Islet precursor cell (in vitro differentiated cells): ENCODE results near the gene GPR152.

Experiments
- DNase-seq: peaks from one replicate; pipeline ENCODE4 v3.0.0-alpha.2; 2018

GPR152 gene

GRCh38 chr11:67423466-67423865, 29.1 kb downstream of the GPR152 start:
- DNase-seq, result no peak

DNA sequence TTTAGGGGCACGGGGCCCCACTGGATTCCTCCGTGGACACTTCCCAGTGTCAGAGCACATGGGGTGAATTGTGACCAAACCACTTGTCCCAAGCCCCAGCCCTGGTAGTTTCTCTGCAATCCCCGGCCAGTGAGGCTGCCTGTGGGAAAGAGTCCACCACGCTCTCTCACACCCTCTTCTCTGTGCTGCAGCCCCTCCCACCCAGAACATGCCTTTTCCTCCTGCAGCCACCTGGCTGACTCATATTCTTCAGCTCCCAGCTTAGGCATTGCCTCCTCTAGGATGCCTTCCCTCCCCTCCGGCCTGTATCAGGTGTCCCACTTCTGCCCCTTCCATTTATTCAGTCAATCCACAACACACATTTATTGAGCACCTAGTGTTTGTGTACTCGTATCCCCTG, 29.6 kb downstream of the GPR152 start:
- DNase-seq, result peak; percentile 87

- no peak for DNase-seq
Observed at GRCh38 chr11:67421430-67422031, 31.0 kb downstream of the GPR152 start.

DNA sequence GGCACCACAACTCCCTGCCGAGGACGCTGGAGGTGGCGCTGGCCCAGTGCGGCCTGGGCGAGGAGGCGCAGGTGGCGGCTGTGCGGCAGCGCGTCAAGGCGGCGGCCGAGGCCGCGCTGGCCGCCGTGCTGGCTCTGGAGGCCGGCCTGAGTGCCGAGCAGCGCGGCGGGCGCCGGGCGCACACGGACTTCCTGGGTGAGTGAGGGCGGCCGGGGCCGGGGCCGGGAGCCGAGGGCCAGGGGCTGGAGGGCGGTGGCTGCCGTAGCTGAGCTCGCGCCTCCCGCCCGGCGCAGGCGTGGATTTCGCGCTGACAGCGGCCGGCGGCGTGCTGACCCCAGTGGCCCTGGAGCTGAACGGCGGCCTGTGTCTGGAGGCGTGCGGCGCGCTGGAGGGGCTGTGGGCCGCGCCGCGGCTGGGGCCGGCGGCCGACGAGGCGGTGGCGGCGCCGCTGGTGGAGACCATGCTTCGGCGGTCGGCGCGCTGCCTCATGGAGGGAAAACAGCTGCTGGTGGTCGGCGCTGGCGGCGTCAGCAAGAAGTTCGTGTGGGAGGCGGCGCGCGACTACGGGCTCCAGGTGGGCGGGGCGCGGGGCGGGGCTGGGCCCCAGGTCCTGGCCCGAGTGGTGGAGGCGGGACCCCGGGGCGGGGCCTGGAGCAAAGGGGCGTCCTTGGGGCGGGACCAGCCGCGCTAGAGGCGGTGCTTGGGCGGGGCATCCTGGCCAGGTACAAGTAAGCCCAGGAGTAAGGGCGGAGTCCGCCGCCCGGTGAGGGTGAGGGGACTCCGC, 31.7 kb downstream of the GPR152 start:
- peak; percentile 99 for DNase-seq

- no peak for DNase-seq
Observed at GRCh38 chr11:67420147-67420645, 32.3 kb downstream of the GPR152 start.

GRCh38 chr11:67419325-67420049, 33.0 kb downstream of the GPR152 start:
- no peak for DNase-seq

DNA sequence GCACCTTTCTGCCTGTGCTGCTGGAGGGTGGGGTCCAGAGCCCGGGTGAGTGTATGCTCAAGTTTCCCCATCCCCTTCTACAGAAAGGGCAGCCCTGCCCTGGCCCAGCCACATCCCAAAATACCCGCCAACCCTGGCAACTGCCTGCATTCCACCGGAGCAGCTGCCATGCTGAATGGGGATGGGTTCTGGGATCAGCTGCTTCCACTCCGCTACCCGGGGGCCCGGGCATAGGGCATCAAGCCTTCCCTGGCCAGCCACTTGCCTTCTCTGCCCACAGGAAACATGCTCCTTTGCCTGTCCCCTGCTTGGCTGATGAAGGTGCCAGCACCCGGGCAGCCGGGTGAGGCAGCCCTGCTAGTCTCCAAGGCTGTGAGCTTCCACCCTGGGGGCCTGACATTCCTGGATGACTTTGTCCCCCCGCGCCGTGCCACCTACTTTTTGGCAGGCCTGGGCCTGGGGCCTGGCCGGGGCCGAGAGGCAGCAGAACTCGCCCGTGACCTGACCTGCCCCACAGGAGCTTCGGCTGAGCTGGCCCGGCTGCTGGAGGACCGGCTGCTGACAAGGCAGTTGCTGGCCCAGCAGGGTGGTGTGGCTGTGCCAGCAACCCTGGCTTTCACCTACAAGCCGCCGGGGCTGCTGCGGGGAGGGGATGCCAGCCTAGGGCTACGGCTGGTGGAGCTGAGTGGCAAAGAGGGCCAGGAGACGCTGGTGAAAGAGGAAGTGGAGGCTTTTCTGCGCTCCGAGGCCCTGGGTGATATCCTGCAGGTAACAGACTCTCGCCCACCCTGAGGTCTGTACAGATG, 33.9 kb downstream of the GPR152 start:
- no peak for DNase-seq

DNA sequence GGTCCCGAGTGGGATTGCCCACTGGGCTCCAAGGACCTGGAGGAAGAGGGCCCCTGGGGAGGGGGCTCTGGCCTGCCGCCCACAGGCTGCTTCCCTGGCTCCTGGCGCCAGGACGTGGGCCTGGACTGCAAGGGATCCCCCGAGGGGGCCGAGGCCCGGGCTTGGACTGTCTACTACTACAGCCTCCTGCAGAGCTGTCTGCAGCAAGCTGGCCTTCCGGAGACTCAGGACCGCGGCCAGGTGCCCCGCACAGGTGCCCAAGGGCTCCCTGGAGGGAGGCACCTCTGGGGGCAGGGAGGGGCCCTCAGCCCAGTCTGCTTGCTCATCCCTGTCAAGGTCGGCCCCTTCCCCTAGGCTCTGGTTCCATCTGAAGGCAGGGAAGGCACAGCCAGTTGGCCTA, 35.1 kb downstream of the GPR152 start:
- no peak for DNase-seq

DNA sequence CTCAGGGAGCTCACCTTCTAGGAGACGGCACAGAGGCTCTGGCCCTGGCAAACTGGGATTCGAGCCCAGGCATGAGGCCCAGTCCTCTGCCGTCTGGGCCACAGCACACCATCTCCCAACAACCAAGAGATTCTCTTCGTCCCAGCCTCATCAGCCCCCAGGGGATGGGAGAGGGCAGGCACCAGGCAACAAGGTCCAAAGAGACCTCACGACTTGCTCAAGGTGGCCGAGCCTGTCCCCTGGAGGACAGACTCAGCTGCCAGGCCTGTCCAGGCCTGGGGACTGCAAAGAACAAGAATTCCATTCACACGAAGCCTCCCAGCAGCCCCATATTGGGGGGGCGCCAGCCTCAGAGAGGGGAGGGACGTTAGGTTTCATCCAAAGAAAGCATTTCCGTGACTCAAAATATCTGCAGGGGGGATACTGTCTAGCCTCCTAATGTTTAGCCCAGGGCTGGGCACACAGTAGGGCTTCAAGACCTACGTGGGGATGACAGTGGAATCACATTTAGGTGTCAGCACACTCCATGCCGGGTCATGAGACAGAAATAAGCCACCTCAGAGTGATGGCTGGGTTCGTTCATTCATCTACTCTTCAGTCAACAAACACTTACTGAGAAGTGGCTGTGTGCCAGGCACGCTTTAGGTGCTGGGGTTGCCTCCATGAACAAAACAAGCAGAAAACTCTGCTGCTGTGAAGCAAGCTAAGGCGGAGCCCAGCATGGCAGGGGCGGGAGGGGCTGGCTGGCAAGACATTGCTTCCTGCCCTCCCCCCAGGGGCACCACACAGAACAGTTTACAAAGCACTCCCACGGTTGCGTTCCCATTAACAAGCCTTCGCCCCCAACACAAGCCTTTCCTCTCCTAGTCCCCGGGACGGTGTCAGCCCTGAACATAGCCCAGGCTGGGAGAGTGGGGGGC, 35.9 kb downstream of the GPR152 start:
- no peak for DNase-seq

DNA sequence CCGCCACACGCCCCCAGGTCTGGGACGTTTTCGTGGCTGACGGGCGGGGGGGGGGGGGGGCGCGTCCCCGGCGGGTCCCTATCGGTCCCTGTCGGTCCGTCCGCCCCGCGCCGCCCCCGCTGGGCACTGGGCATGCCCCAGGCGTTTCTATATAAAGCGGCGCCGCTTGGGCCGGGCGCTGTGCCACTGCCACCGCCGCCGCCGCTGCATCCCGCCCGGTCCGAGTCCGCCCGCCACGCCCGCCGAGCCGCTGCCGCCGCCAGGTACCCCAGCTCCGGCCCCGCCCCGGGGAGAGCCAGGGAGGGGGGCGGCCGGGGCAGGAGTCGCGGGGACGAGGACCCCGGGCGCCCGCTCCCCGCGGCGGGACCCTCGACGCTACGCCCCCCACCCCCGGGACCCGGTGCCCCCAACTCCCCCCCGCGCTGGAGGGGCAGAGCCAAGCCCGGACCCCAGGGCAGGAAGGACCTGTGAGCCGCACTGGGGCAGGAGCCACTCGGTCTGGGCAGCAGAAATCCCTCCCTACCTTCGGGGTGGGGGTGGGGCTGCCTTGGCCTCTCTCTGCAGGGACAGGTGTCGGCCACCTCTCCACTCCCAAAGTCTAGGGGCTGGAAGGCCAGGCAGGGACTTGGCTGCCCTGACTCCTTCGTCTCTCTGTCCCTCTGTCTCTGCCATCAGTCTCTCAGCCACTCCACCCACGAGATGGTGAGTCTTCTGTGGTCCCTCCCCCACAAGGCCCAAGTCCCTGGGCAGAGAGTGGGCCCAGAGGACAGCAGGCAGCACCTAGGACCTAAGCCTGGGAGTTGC, 36.8 kb downstream of the GPR152 start, which contains the start of gene CARNS1:
TSS of gene CARNS1 (plus strand) at position 178 of the 804 bp plus-strand sequence. CDS start at position 700, 522 bp downstream.
- DNase-seq, result no peak

GRCh38 chr11:67413266-67413849, 39.2 kb downstream of the GPR152 start:
- no peak for DNase-seq

DNA sequence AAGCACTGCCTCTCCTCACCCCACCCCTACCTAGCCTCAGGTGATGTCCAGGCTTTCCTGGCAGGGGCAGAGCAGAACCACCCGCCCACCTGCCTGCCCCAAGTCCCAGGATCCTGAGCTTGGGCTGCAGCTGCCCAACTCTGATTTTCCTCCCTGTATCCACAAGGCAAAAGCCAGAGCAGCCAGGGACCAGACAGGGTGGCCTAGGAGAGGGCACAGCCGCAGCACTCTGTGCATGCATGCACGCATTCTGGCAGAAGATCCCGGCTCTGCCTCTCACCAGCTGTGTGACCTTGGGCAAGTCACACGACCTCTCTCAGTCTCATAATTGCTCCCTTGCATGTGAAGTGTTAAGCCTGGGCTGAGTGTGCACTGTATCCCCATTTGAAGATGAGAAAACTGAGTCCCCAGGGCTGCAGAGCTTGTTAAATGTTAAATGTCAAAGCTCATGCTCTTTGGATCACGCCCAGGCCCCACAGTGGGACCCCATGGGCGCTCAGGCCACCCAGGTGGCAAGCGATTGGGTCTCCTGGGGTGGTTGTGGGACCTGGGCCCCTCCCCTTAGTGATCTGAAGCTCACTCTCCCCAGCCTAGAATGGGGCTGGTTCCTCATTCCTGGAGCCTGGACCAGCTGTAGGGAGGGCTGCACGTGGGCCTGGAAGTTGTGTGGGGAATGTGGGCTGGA, 39.9 kb downstream of the GPR152 start:
- no peak for DNase-seq

- DNase-seq, result no peak
Observed at GRCh38 chr11:67411785-67412152, 40.8 kb downstream of the GPR152 start.

DNA sequence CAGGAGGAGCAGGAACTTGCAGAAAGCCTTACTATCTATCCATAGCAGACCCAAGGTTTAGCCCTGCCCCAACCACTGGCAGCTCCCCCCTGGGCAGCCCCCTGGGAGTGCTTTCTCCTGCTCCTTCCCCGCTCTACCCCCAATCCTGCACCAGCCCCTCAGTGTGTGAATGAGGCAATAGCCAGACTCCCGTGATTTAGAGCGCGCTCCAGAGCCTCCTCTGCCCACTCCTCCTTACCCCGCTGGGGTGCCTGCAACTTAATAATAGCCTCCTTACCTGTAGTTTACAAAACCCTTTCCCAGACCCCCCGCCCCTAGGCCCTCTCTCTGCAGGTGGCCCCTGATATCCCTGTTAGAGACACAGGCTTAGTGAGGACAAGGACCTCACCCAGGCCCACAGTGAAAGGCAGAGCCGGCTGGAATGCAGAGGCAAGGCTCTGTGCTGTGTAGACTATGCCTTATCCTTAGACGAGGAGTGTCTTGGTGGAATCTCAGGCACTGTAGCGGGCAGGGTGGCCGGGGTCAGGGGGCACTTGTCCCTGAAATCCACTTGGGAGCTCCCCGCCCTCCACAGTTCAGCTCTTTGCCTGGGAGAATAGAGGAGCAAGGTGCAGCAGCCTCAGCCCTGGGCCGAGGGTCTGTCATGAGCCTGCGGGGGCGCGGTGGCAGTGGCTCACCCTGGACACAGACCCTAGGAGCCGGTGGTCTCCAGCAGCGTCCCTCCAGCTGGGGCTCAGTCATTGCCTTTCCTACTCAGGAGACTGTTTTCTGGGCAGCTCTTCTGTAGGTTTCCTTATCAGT, 41.3 kb downstream of the GPR152 start:
- DNase-seq, result no peak

- no peak for DNase-seq
Observed at GRCh38 chr11:67410369-67410831, 42.1 kb downstream of the GPR152 start.

DNA sequence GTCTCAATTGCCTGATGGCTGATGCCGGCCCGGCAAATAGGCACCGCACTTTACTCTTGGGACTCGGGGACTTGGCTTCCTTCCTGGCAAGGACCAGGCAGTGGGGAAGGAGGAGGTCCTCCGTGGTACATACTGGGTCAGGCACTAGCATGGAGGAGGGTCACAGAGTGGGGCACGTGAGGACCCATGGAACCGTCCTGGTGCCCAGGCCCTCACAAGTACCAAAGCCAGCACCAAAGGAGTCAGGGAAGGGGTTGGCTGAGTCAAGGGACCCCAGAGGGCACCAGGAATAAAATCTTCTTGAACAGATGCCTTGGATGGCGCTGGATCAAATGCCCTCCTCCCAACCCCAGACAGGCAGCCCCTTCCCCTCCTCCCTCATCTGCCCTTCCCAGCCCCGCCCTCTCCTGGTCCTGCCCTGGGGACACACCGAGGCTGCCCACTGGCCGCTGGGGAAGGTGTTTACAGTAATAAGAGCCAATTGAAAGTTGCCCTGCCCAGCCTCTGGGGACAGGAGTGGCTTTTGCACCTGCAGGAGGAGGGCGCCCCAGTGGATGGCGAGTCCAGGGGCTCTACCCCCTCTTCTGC, 42.7 kb downstream of the GPR152 start:
- peak; percentile 75 for DNase-seq

GRCh38 chr11:67409261-67409666, 43.3 kb downstream of the GPR152 start:
- no peak for DNase-seq

DNA sequence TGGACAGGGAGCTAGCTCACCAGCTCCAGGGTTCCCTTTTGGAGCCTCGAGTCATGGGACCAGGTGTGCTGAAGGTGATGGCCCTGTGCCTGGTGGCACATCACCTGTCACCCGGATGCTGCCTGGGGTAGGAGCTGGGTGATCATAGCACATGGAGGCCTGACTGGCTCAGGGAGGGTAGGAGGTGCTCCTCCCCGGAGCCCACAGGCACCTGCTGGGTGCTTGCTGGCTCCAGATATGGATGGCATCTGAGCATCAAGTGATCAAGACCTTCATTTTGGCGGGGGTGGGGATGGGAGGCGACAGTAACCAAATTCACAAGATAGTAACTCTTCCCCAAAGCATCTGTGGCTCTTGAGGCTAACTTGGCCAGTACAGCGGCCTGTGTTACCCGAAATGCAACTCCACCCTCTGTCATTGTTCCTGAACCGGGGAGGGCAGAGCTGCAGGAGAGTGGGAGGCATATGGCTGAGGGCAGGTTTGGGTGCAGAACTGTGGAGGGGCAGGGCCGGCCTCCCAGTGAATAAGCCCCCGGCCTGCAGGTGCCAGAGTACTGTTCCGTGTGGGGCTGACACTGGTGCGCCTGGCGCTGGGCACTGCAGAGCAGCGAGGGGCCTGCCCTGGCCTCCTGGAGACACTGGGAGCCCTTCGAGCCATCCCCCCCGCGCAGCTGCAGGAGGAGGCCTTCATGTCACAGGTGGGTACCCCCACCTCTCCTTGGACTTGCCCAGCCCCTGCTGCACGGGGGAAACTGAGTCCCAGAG, 43.9 kb downstream of the GPR152 start:
- no peak for DNase-seq
